HuH-7 (cell line): Measurements from ENCODE around the gene GPR135.
A peak's percentile ranks its signal among the peaks of the same experiment; 100 is the strongest.
"Not testable (repeated sequence)": the region's sequence is repeated elsewhere in the genome, so short reads cannot be mapped to it uniquely, and the experiment has no call there.

Source experiments
- DNase-seq: peaks from one replicate; pipeline ENCODE4 v3.0.0; 2011; ENCODE audit warnings: low spot score

GPR135 gene

GRCh38 chr14:59474172-59474571 is 9.0 kb upstream of the GPR135 start:
- no peak for DNase-seq

GRCh38 chr14:59464486-59465315 is 479 bp downstream of the GPR135 start:
- DNase-seq: peak; percentile 60

- peak; percentile 27 for DNase-seq
Measured at GRCh38 chr14:59463787-59464485, 1.2 kb downstream of the GPR135 start.

- no peak for DNase-seq
Measured at GRCh38 chr14:59461891-59462290, 3.3 kb downstream of the GPR135 start.

- no peak for DNase-seq
Measured at GRCh38 chr14:59460378-59460777, 4.8 kb downstream of the GPR135 start.

GRCh38 chr14:59458486-59458885 is 6.7 kb downstream of the GPR135 start:
- DNase-seq: no peak

- DNase-seq: no peak
Measured at GRCh38 chr14:59455411-59455810, 9.8 kb downstream of the GPR135 start.

GRCh38 chr14:59454139-59454538 is 11.0 kb downstream of the GPR135 start:
- DNase-seq: no peak

- no peak for DNase-seq
Measured at GRCh38 chr14:59451849-59452248, 13.3 kb downstream of the GPR135 start.

GRCh38 chr14:59450716-59451115 is 14.5 kb downstream of the GPR135 start:
- no peak for DNase-seq

- DNase-seq: not testable (repeated sequence)
Measured at GRCh38 chr14:59448673-59449072, 16.5 kb downstream of the GPR135 start.

GRCh38 chr14:59439256-59439965 is 25.8 kb downstream of the GPR135 start:
- no peak for DNase-seq

- DNase-seq: no peak
Measured at GRCh38 chr14:59438195-59438647, 27.0 kb downstream of the GPR135 start.

- no peak for DNase-seq
Measured at GRCh38 chr14:59435987-59436386, 29.2 kb downstream of the GPR135 start.

GRCh38 chr14:59435101-59435500 is 30.1 kb downstream of the GPR135 start:
- DNase-seq: no peak

- no peak for DNase-seq
Measured at GRCh38 chr14:59429790-59430189, 35.4 kb downstream of the GPR135 start.

- no peak for DNase-seq
Measured at GRCh38 chr14:59428581-59429012, 36.6 kb downstream of the GPR135 start.

- DNase-seq: no peak
Measured at GRCh38 chr14:59427653-59428580, 37.3 kb downstream of the GPR135 start.

GRCh38 chr14:59425322-59425935 is 39.8 kb downstream of the GPR135 start:
- DNase-seq: no peak

GRCh38 chr14:59424341-59425071 is 40.7 kb downstream of the GPR135 start:
- no peak for DNase-seq
